Activated CD8-positive, alpha-beta memory T cell treated with anti-CD3 and anti-CD28 coated beads, Interleukin-2, amount 50 U/mL, for 24 hours (primary cell): ENCODE data around the gene SLC9A8.

Experiments used
- DNase-seq: peaks from one replicate; pipeline ENCODE4 v3.0.0-alpha.2; 2020; ENCODE audit errors: extremely low read depth

The SLC9A8 gene

GRCh38 chr20:49787371-49788357 is 25.0 kb upstream of the SLC9A8 start:
- DNase-seq, result no peak

- DNase-seq, result no peak
These were observed 22.4 kb upstream of the SLC9A8 start for GRCh38 chr20:49790077-49790798.

- DNase-seq, result no peak
These were observed 21.5 kb upstream of the SLC9A8 start for GRCh38 chr20:49791165-49791564.

- no peak for DNase-seq
These were observed 20.6 kb upstream of the SLC9A8 start for GRCh38 chr20:49792006-49792405.

GRCh38 chr20:49792611-49793010 is 20.0 kb upstream of the SLC9A8 start:
- no peak for DNase-seq

- DNase-seq, result no peak
These were observed 18.1 kb upstream of the SLC9A8 start for GRCh38 chr20:49794336-49795134.

- no peak for DNase-seq
These were observed 17.5 kb upstream of the SLC9A8 start for GRCh38 chr20:49795135-49795424.

- no peak for DNase-seq
These were observed 15.9 kb upstream of the SLC9A8 start for GRCh38 chr20:49796600-49797343.

- no peak for DNase-seq
These were observed 15.3 kb upstream of the SLC9A8 start for GRCh38 chr20:49797344-49797615.

- DNase-seq, result no peak
These were observed 13.9 kb upstream of the SLC9A8 start for GRCh38 chr20:49798718-49799117.

GRCh38 chr20:49799698-49800097 is 12.9 kb upstream of the SLC9A8 start:
- no peak for DNase-seq

- DNase-seq, result no peak
These were observed 9.2 kb upstream of the SLC9A8 start for GRCh38 chr20:49803418-49803817.

GRCh38 chr20:49804364-49804763 is 8.3 kb upstream of the SLC9A8 start:
- no peak for DNase-seq

GRCh38 chr20:49805224-49805876 is 7.3 kb upstream of the SLC9A8 start:
- DNase-seq, result peak; percentile 32

GRCh38 chr20:49808753-49809152 is 3.9 kb upstream of the SLC9A8 start:
- DNase-seq, result no peak

GRCh38 chr20:49809803-49810359 is 2.7 kb upstream of the SLC9A8 start:
- no peak for DNase-seq

GRCh38 chr20:49810491-49811190 is 2.0 kb upstream of the SLC9A8 start:
- DNase-seq, result no peak

- no peak for DNase-seq
These were observed 662 bp upstream of the SLC9A8 start for GRCh38 chr20:49811825-49812506.

GRCh38 chr20:49813305-49813974 is 812 bp downstream of the SLC9A8 start:
- no peak for DNase-seq
